Panc1 (cell line): ENCODE results near the gene SELENOF. TPM values are rescaled to one million over a fixed set of nuclear protein-coding genes. Genes with fewer than 3 reads are reported as not detected.

ENCODE experiments used
- ATAC-seq: fragments of 200-7000 bp; cut with Tn5 transposase; 2 replicates; pipeline ENCODE4 v1.9.1; 2020; ENCODE audit warnings: mild to moderate bottlenecking, moderate library complexity
- BruUV-seq: library from RNA; stranded (reverse); fragments of 400-500 nt; replicated peaks from 2 replicates; lab custom pipeline; 2021; lab: Mats Ljungman, UMichigan
- CTCF ChIA-PET: fragments of 300-600 bp; sonication (Branson Sonifier 250); formaldehyde crosslinking; loops from one replicate; lab custom pipeline; 2022; ENCODE audit warnings: antibody characterized with exemption; lab: Charles Lee
- POLR2A ChIA-PET: fragments of 300-600 bp; sonication (Branson Sonifier 250); formaldehyde crosslinking; loops from one replicate; lab custom pipeline; 2022; ENCODE audit warnings: antibody characterized with exemption; lab: Charles Lee
- DNase-seq: peaks from one replicate; pipeline ENCODE4 v3.0.0-alpha.2; 2010; ENCODE audit warnings: low read depth, low spot score
- H3K27ac ChIP-seq: 2 replicates; pipeline ENCODE4 v1.5.1; 2011; ENCODE audit warnings: mild to moderate bottlenecking, low read length, inconsistent platforms
- H3K27me3 ChIP-seq: fragments of 200-500 bp; sonication (Bioruptor generic); 2 replicates; pipeline ENCODE4 v1.6.0; 2014; ENCODE audit warnings: low read length, inconsistent platforms; ENCODE audit not compliant: control insufficient read depth, insufficient read depth
- H3K36me3 ChIP-seq: fragments of 200-500 bp; sonication (Bioruptor generic); 2 replicates; pipeline ENCODE4 v1.5.1; 2014; ENCODE audit warnings: inconsistent platforms, mild to moderate bottlenecking, low read length, moderate library complexity; ENCODE audit not compliant: control insufficient read depth, insufficient read depth
- H3K4me1 ChIP-seq: 2 replicates; pipeline ENCODE4 v1.5.1; 2011; ENCODE audit warnings: inconsistent platforms, mild to moderate bottlenecking, low read length, moderate library complexity; ENCODE audit not compliant: control insufficient read depth, insufficient read depth
- H3K4me3 ChIP-seq, 2 experiments: 2 replicates each; pipeline ENCODE4 v1.5.1; 2011 to 2012; ENCODE audit warnings: low read depth in 2 of 2, low read length in 2 of 2, mild to moderate bottlenecking in 2 of 2, inconsistent platforms in 1 of 2, moderate library complexity in 1 of 2
- H3K9me3 ChIP-seq: fragments of 200-500 bp; sonication (Bioruptor generic); 2 replicates; pipeline ENCODE4 v1.5.1; 2014; ENCODE audit warnings: low read depth, mild to moderate bottlenecking, inconsistent platforms, low read length, moderate library complexity; ENCODE audit not compliant: control insufficient read depth, insufficient read depth
- POLR2AphosphoS5 ChIP-seq: IDR thresholded peaks from 2 replicates; pipeline ENCODE4 v1.6.1; 2012; ENCODE audit warnings: mild to moderate bottlenecking, low read depth, low read length, moderate library complexity
- REST ChIP-seq, 2 experiments: IDR thresholded peaks; 2 replicates each; pipeline ENCODE4 v1.6.1; 2011 to 2012; ENCODE audit warnings: low read depth in 2 of 2, control low read depth in 1 of 2, low read length in 1 of 2, mild to moderate bottlenecking in 1 of 2, moderate library complexity in 1 of 2; ENCODE audit not compliant: insufficient read depth in 1 of 2
- SIN3A ChIP-seq: IDR thresholded peaks from 2 replicates; pipeline ENCODE4 v1.6.1; 2012; ENCODE audit warnings: low read depth, mild to moderate bottlenecking, low read length, moderate library complexity, borderline replicate concordance; ENCODE audit not compliant: insufficient read depth
- TCF7L2 ChIP-seq: IDR thresholded peaks from 2 replicates; pipeline ENCODE4 v1.6.1; 2011; ENCODE audit warnings: mild to moderate bottlenecking, low read depth, low read length, inconsistent platforms
- in situ Hi-C: cut with HindIII; loops from 2 replicates; pipeline ENCODE4 v1.10.0; 2016; ENCODE audit warnings: low sequenced_read_pairs, low pct_unique_long_range_greater_than_20kb
- intact Hi-C: fragments of 100-400 bp; cut with micrococcal nuclease; formaldehyde crosslinking; loops from one replicate; pipeline ENCODE4 v1.10.0; 2022; ENCODE audit not compliant: unreplicated experiment
- total RNA-seq: library from RNA; stranded (reverse); gene quantifications from one replicate; pipeline ENCODE4 v1.2.1, GENCODE V29; 2021; ENCODE audit not compliant: unreplicated experiment
- TF ChIP-seq, protein P1 (sequence below): fragments of 450-650 bp; IDR thresholded peaks from 2 replicates; pipeline ENCODE4 v1.5.1; 2017; ENCODE audit warnings: mild to moderate bottlenecking

SELENOF gene
- total RNA-seq, 1 experiment from 2014 or later, result 190 TPM

DNA sequence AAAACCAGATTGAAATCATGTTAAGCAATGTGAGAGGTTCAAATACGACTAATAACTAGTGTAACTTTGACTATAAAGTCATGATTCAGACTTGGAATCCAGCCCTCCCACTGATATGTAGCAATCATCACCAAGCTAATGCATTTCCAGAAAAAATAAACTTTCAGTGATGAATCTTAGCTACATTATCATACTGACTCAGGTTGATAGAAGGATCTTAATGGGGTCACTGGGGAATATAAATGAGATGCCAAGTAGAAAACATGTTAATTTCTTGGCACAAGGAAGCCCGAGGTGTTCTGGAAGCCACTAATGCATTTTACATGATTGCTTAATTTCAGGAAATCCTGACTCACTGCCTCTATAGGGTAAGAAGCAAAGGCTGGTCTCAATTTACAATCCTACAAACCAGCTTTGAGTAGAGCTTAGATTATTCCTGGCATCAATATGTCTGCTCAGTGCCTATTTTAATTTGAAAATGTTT is 67.7 kb downstream of the SELENOF start:
- DNase-seq, result peak; percentile 24
- no TSS peak for BruUV-seq
- TF ChIP-seq, protein P1, sequence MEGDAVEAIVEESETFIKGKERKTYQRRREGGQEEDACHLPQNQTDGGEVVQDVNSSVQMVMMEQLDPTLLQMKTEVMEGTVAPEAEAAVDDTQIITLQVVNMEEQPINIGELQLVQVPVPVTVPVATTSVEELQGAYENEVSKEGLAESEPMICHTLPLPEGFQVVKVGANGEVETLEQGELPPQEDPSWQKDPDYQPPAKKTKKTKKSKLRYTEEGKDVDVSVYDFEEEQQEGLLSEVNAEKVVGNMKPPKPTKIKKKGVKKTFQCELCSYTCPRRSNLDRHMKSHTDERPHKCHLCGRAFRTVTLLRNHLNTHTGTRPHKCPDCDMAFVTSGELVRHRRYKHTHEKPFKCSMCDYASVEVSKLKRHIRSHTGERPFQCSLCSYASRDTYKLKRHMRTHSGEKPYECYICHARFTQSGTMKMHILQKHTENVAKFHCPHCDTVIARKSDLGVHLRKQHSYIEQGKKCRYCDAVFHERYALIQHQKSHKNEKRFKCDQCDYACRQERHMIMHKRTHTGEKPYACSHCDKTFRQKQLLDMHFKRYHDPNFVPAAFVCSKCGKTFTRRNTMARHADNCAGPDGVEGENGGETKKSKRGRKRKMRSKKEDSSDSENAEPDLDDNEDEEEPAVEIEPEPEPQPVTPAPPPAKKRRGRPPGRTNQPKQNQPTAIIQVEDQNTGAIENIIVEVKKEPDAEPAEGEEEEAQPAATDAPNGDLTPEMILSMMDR, result no peak
- TF ChIP-seq TCF7L2, result no peak
- no peak for TF ChIP-seq POLR2AphosphoS5
- no peak for TF ChIP-seq SIN3A
- TF ChIP-seq REST (IDR thresholded peaks at IDR 0.05; ENCODE audit: insufficient read depth in 1 of 2, low read depth in 2 of 2, low read length in 1 of 2), result no peak
- intact Hi-C loops (no loop called here), in situ Hi-C loops (no loop called here)
- Histone ChIP-seq H3K36me3 (no peaks in the 10 kb centered on the region), H3K27ac (no peak overlapping the region), H3K4me3 (no peak overlapping the region), H3K27me3 (no peaks in the 10 kb centered on the region), H3K9me3 (no peaks in the 10 kb centered on the region), H3K4me1 (no peaks in the 10 kb centered on the region)
- ChIA-PET CTCF (no interaction called here), POLR2A (no interaction called here)
- ATAC-seq, result no peak

GRCh38 chr1:86845514-86845913 is 68.4 kb downstream of the SELENOF start:
- TF ChIP-seq POLR2AphosphoS5, result no peak
- no peak for TF ChIP-seq REST (IDR thresholded peaks at IDR 0.05; ENCODE audit: insufficient read depth in 1 of 2, low read depth in 2 of 2, low read length in 1 of 2)
- TF ChIP-seq, protein P1, result no peak
- no peak for TF ChIP-seq TCF7L2
- TF ChIP-seq SIN3A, result no peak
- BruUV-seq, result no TSS peak
- Histone ChIP-seq H3K36me3 (no peaks in the 10 kb centered on the region), H3K4me3 (no peak overlapping the region), H3K4me1 (no peaks in the 10 kb centered on the region), H3K27me3 (no peaks in the 10 kb centered on the region), H3K9me3 (no peaks in the 10 kb centered on the region), H3K27ac (no peak overlapping the region)
- POLR2A ChIA-PET, result no interaction called here
- CTCF ChIA-PET, result no interaction called here
- ATAC-seq (no peak), DNase-seq (no peak)
- intact Hi-C loops, result no loop called here
- in situ Hi-C loops, result no loop called here
